Epithelial cell of prostate (primary cell): ENCODE data around the gene PNMA6E.

Experiments used
- DNase-seq: peaks from one replicate; pipeline ENCODE4 v3.0.0-alpha.2; 2011; ENCODE audit warnings: low read depth, low spot score
- H3K27ac ChIP-seq: fragments of 450-650 bp; 2 replicates; pipeline ENCODE4 v1.5.1; 2017; ENCODE audit warnings: mild to moderate bottlenecking

PNMA6E gene

GRCh38 chrX:153438532-153438931, 37.4 kb upstream of the PNMA6E start:
- DNase-seq, result no peak
- no peak overlapping the region for H3K27ac ChIP-seq

DNA sequence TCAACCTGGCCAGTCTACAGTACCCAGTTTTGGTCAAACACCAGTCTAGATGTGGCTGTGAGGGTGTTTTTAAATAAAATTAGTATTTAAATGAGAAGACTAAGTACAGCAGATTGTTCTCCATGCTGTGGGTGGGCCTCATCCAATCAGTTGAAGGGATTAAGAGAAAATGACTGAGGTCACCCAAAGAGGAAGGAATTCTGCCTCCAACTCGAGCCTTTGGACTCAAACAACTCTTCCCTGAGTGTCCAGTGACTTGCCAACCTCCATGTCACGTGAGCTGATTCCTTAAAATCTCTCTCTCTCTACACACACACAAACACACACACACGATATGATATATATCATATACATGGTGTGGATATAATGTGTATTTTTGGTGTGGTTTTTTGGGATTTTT, 34.7 kb upstream of the PNMA6E start:
- no peak overlapping the region for H3K27ac ChIP-seq
- no peak for DNase-seq

GRCh38 chrX:153434801-153435200, 33.7 kb upstream of the PNMA6E start:
- H3K27ac ChIP-seq, result no peak overlapping the region
- no peak for DNase-seq

DNA sequence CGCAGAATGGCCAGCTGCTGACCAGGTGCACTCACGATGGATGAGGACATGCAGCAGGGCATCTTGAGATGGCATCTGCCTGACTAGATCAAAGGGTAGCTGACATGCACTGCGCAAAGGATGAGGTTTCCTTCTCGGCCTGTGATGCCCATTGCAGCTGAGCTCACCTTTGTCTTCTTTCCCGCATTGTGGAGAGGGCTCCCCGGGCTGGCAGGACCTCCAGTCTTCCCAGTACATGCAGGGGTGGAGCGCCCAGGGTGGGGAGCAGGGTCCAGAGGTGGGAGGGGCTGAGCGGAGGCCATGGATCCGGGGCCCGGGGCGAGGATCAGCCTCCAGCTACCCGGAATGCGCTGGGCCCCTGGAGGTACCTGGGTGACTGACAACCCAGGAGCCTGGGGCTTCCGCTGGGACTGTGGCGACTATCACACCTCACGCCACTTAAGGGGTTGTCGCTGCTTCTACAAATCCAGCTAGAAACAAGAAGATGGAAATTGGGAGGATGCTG, 32.7 kb upstream of the PNMA6E start:
- no peak overlapping the region for H3K27ac ChIP-seq
- DNase-seq, result no peak

DNA sequence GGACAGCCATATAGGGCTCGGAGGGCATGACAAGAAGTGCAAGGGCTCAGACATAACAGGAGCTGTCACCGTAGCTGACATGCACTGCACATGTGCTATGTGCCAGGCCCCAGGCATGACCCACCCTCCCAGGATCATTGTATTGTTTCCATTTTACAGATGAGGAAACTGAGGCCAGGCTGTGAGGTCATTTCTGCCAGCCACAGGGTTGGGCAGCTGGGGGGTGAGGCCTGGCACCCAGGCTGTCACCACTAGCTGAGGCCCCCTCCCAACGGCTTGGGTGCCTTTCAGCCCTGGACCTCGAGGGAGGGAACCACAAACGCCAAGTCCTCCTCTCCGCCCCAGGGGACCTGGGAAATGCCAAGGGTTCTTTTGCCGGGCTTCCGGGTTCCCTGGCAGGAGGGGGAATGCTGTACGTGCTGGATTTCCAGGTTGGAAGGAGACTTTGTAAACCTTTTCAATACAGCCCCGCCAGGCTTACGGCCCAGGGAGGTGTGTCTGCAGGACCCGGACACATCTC, 32.1 kb upstream of the PNMA6E start:
- H3K27ac ChIP-seq, result no peak overlapping the region
- no peak for DNase-seq

DNA sequence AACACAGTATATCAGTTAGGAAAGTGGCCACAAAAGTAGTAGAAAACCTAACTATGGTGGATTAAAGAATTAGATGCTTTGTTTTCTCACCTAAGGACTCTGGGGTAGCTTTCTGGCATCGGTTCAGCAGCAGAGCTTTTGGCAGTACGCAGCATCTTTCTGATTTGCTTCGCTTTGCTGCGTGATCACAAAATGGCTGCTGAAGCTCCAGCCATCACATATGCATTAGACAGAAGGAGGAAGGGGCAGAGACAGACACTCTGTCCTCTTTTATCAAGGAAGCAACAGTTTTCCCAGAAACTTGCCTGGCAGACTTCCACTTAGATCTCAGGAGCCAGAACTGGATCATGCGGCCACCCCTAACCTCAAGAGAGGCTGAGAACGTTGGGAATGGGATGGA, 29.6 kb upstream of the PNMA6E start:
- no peak for DNase-seq
- no peak overlapping the region for H3K27ac ChIP-seq

GRCh38 chrX:153426204-153426603, 25.1 kb upstream of the PNMA6E start:
- H3K27ac ChIP-seq, result no peak overlapping the region
- no peak for DNase-seq

DNA sequence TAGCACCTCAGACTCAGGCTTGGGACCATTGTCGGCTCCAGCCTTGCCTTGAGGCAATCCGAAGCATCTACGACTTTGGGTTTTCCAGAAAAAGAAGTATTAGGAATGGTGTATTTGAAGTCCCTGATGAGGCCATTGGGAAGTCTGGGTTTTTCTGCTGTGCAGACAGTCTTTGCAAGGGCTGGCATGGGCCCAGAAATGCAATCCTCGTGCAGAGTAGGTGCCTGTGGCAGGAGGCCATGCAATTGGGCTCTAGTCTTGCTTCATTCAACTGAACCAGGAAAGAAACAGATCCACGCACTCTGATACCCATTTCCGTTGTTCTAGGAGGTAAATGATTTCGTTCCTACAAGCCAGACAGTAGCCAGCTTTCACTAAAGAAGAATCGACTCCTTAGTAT, 22.5 kb upstream of the PNMA6E start:
- H3K27ac ChIP-seq, result no peak overlapping the region
- no peak for DNase-seq

GRCh38 chrX:153421856-153422255, 20.7 kb upstream of the PNMA6E start:
- DNase-seq, result no peak
- H3K27ac ChIP-seq, result no peak overlapping the region

DNA sequence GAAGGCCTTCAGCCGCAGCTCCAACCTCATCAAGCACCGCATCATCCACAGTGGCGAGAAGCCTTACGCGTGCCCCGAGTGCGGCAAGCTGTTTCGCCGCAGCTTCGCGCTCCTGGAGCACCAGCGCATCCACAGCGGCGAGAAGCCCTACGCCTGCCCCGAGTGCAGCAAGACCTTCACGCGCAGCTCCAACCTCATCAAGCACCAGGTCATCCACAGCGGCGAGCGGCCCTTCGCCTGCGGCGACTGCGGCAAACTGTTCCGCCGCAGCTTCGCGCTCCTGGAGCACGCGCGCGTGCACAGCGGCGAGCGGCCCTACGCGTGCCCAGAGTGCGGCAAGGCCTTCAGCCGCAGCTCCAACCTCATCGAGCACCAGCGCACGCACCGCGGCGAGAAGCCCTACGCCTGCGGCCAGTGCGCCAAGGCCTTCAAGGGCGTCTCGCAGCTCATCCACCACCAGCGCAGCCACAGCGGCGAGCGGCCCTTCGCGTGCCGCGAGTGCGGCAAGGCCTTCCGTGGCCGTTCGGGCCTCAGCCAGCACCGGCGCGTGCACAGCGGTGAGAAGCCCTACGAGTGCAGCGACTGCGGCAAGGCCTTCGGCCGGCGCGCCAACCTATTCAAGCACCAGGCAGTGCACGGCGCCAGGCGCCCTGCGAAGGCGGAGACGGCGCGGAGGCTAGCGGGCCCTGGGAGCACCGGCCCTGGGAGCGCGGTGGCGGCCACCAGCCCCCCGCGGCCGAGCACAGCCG, 19.9 kb upstream of the PNMA6E start:
- H3K27ac ChIP-seq, result no peak overlapping the region
- DNase-seq, result no peak

GRCh38 chrX:153417637-153418036, 16.5 kb upstream of the PNMA6E start:
- no peak for DNase-seq
- no peak overlapping the region for H3K27ac ChIP-seq

- H3K27ac ChIP-seq, result no peak overlapping the region
- DNase-seq, result no peak
Measured at GRCh38 chrX:153416781-153417450, 15.8 kb upstream of the PNMA6E start.

GRCh38 chrX:153414856-153415510, 13.8 kb upstream of the PNMA6E start:
- no peak overlapping the region for H3K27ac ChIP-seq
- DNase-seq, result no peak

DNA sequence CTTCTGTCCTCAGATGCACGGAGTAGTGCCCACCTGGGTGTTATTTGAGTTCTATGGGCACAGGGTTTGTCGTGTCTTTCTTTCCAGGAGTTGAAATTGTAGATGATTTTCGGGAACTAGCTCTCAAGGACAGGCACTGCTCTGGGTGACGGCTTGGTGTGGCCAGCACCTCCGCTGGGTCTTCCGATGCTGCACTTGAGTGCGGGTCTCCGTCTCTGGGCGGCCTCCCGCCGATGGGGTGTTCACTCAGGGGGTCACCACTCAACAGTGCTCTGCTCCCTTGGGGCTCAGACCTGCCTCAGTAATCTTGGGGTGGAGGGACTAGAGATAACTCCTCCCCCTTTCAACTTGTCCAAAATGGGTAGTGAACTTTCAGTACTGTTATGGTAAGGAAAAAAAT, 12.6 kb upstream of the PNMA6E start:
- no peak for DNase-seq

GRCh38 chrX:153412746-153413720, 11.9 kb upstream of the PNMA6E start:
- no peak overlapping the region for H3K27ac ChIP-seq
- DNase-seq, result no peak

More for the DNA sequence above, 12.6 kb upstream of the PNMA6E start:
- H3K27ac ChIP-seq, result no peak overlapping the region

DNA sequence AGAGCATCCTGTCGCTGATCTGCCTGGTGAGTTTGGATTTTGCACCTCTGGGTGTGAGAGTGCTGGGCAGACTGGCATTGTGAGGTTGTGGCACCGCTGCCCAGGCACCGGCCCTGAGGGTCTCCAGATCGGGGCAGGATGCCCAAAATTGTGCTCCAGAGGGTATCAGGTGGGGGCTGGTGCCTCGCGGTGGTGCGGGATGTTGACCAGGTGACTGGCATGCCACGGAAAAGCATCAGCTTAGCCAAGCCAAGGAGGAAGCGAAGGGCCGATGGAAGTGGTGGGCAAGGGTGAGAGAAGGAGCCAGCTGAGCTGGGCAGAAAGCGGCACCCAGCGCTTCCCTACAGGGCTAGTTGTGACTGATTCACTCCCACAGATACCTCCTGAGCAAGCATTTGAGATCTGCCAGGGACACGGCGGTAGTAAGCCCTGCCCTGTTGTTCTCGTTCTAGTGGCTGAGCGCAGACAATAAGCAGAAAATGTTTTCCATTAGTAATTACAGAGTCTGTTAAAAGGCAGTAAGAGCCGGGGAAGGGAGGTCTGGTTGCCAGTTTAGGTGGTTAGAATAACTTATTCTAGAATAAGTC, 10.9 kb upstream of the PNMA6E start:
- no peak overlapping the region for H3K27ac ChIP-seq
- DNase-seq, result no peak

- DNase-seq, result no peak
- no peak within 1 kb of the TSS for H3K27ac ChIP-seq
Measured at GRCh38 chrX:153411255-153411987, 10.3 kb upstream of the PNMA6E start, which contains the start of gene ZFP92. TSS of gene ZFP92 (plus strand) at chrX:153411472. CDS start at chrX:153418323, 6,851 bp downstream.

GRCh38 chrX:153410888-153411254, 9.7 kb upstream of the PNMA6E start:
- H3K27ac ChIP-seq, result no peak overlapping the region
- DNase-seq, result no peak

GRCh38 chrX:153410373-153410772, 9.2 kb upstream of the PNMA6E start:
- no peak for DNase-seq
- H3K27ac ChIP-seq, result no peak overlapping the region
